Activated naive CD4-positive, alpha-beta T cell (primary cell): ENCODE data around the gene PCNX1.
"Not testable (repeated sequence)": the region's sequence is repeated elsewhere in the genome, so short reads cannot be mapped to it uniquely, and the experiment has no call there.

ENCODE experiments used
- DNase-seq, 4 experiments: peaks; one replicate each; lab custom pipeline; 2025; lab: John Stamatoyannopoulos, UW

The PCNX1 gene

GRCh38 chr14:70907176-70907995, at the start of gene PCNX1:
Gene PCNX1 (plus strand): TSS chr14:70907459. CDS start chr14:70907851, 392 bp downstream.
- DNase-seq, result peak; percentile 77 to 90 (median 82)

GRCh38 chr14:70857496-70857890, 49.8 kb upstream of the PCNX1 start:
- DNase-seq, result no peak

GRCh38 chr14:70858641-70859040, 48.6 kb upstream of the PCNX1 start:
- no peak for DNase-seq

- DNase-seq, result not testable (repeated sequence)
Observed at GRCh38 chr14:70866992-70867391, 40.3 kb upstream of the PCNX1 start.

- no peak for DNase-seq
Observed at GRCh38 chr14:70871001-70871400, 36.3 kb upstream of the PCNX1 start.

- no peak for DNase-seq
Observed at GRCh38 chr14:70871863-70872677, 35.2 kb upstream of the PCNX1 start.

GRCh38 chr14:70872678-70873020, 34.6 kb upstream of the PCNX1 start:
- DNase-seq, result no peak

GRCh38 chr14:70873627-70874026, 33.6 kb upstream of the PCNX1 start:
- DNase-seq, result no peak

- not testable (repeated sequence) for DNase-seq
Observed at GRCh38 chr14:70875811-70876460, 31.3 kb upstream of the PCNX1 start.

- DNase-seq, result no peak
Observed at GRCh38 chr14:70879448-70879847, 27.8 kb upstream of the PCNX1 start.

- not testable (repeated sequence) for DNase-seq
Observed at GRCh38 chr14:70880888-70881287, 26.4 kb upstream of the PCNX1 start.

GRCh38 chr14:70881549-70882177, 25.6 kb upstream of the PCNX1 start:
- no peak for DNase-seq

GRCh38 chr14:70882776-70883492, 24.3 kb upstream of the PCNX1 start:
- DNase-seq, result no peak

GRCh38 chr14:70884595-70885342, 22.5 kb upstream of the PCNX1 start:
- DNase-seq, result no peak

- DNase-seq, result no peak
Observed at GRCh38 chr14:70885343-70886022, 21.8 kb upstream of the PCNX1 start.

GRCh38 chr14:70886421-70887206, 20.6 kb upstream of the PCNX1 start:
- DNase-seq, result no peak

GRCh38 chr14:70887207-70887681, 20.0 kb upstream of the PCNX1 start:
- DNase-seq, result no peak

GRCh38 chr14:70887737-70888499, 19.3 kb upstream of the PCNX1 start:
- DNase-seq, result no peak
